H1 (cell line): ENCODE results near the gene MGAT5B. TPM values are rescaled to one million over a fixed set of nuclear protein-coding genes. Genes with fewer than 3 reads are reported as not detected.

Experiments used
- CTCF ChIA-PET: fragments of 300-600 bp; sonication (Branson Sonifier 250); formaldehyde crosslinking; loops from one replicate; lab custom pipeline; 2021; ENCODE audit not compliant: partially characterized antibody; lab: Charles Lee
- POLR2A ChIA-PET: fragments of 300-600 bp; sonication (Branson Sonifier 250); formaldehyde crosslinking; loops from one replicate; lab custom pipeline; 2021; ENCODE audit warnings: inconsistent platforms; ENCODE audit not compliant: partially characterized antibody; lab: Charles Lee
- DNase-seq, 2 experiments: peaks; one replicate each; pipeline versions ENCODE4 v3.0.0 to v3.0.0-alpha.2; 2010 to 2022; ENCODE audit warnings: low spot score in 2 of 2, low read depth in 1 of 2, mixed read lengths in 1 of 2
- FAIRE-seq: peaks from 2 replicates; lab custom pipeline; 2011; peaks lifted over from hg19 to GRCh38; lab: Jason Lieb, UNC
- H2AFZ ChIP-seq: 2 replicates; pipeline ENCODE4 v1.8.1; 2012; ENCODE audit warnings: low read length, inconsistent platforms
- H2AK5ac ChIP-seq: 2 replicates; pipeline ENCODE4 v1.6.1; 2013; ENCODE audit warnings: low read depth, low read length
- H2BK120ac ChIP-seq: replicated peaks from 2 replicates; pipeline ENCODE3; 2013; ENCODE audit warnings: low read depth, low read length, inconsistent platforms
- H2BK12ac ChIP-seq: 2 replicates; pipeline ENCODE4 v1.6.1; 2013; ENCODE audit warnings: low read depth, low read length
- H2BK15ac ChIP-seq: 2 replicates; pipeline ENCODE4 v1.6.1; 2013; ENCODE audit warnings: low read length
- H2BK20ac ChIP-seq: 2 replicates; pipeline ENCODE4 v1.6.1; 2013; ENCODE audit warnings: low read length
- H2BK5ac ChIP-seq: 2 replicates; pipeline ENCODE4 v1.6.1; 2013; ENCODE audit warnings: low read depth, low read length
- H3K14ac ChIP-seq: 2 replicates; pipeline ENCODE4 v1.6.1; 2013; ENCODE audit warnings: inconsistent platforms; ENCODE audit not compliant: insufficient read length
- H3K18ac ChIP-seq: 2 replicates; pipeline ENCODE4 v1.6.1; 2013; ENCODE audit warnings: low read length; ENCODE audit errors: extremely low read depth
- H3K23ac ChIP-seq: 2 replicates; pipeline ENCODE4 v1.6.1; 2013; ENCODE audit warnings: inconsistent platforms; ENCODE audit not compliant: insufficient read length
- H3K23me2 ChIP-seq: 2 replicates; pipeline ENCODE4 v1.6.1; 2013; ENCODE audit warnings: low read depth, low read length
- H3K27ac ChIP-seq: 2 replicates; pipeline ENCODE4 v1.6.1; 2011; ENCODE audit warnings: low read depth, low read length, inconsistent platforms
- H3K27me3 ChIP-seq, 4 experiments: replicated peaks in 1 of 4; 1 replicate in 1 of 4; 2 replicates in 3 of 4; pipeline versions ENCODE4 v1.6.1 to v1.8.1; 2011 to 2013; ENCODE audit warnings: low read length in 3 of 4, mild to moderate bottlenecking in 3 of 4, inconsistent platforms in 2 of 4, mixed read lengths in 2 of 4, moderate library complexity in 1 of 4; ENCODE audit not compliant: control insufficient read depth in 3 of 4, insufficient read depth in 3 of 4; ENCODE audit errors: extremely low read depth in 1 of 4
- H3K36me3 ChIP-seq, 4 experiments: 2 replicates each; pipeline versions ENCODE4 v1.6.1 to v1.8.1; 2011 to 2013; ENCODE audit warnings: mild to moderate bottlenecking in 4 of 4, low read length in 3 of 4, moderate library complexity in 2 of 4, control low read depth in 1 of 4, inconsistent platforms in 1 of 4; ENCODE audit not compliant: insufficient read depth in 4 of 4, control insufficient read depth in 2 of 4
- H3K4ac ChIP-seq: replicated peaks from 2 replicates; pipeline ENCODE3; 2013; ENCODE audit warnings: low read length, low read depth, mixed read lengths, inconsistent platforms; ENCODE audit not compliant: insufficient read length
- H3K4me1 ChIP-seq, 4 experiments: replicated peaks in 1 of 4; 1 replicate in 1 of 4; 2 replicates in 3 of 4; pipeline versions ENCODE4 v1.6.1 to v1.8.1; 2011 to 2013; ENCODE audit warnings: low read length in 3 of 4, inconsistent platforms in 2 of 4, mixed read lengths in 1 of 4; ENCODE audit not compliant: insufficient read depth in 4 of 4, control insufficient read depth in 3 of 4
- H3K4me2 ChIP-seq, 2 experiments: 2 replicates each; pipeline versions ENCODE4 v1.6.1 to v1.8.1; 2011 to 2013; ENCODE audit warnings: low read depth in 2 of 2, low read length in 2 of 2, control low read depth in 1 of 2, inconsistent platforms in 1 of 2, mild to moderate bottlenecking in 1 of 2; ENCODE audit not compliant: insufficient read depth in 1 of 2
- H3K4me3 ChIP-seq, 4 experiments: fragments of 200-600, 300-600 bp in 1 of 4; sonication (generic), shearing (Covaris generic), sonication (Bioruptor Twin) in 1 of 4; 2 replicates each; pipeline versions ENCODE4 v1.5.1 to v1.8.1; 2011 to 2016; ENCODE audit warnings: low read length in 4 of 4, low read depth in 3 of 4, control low read depth in 2 of 4, inconsistent platforms in 2 of 4, mild to moderate bottlenecking in 2 of 4, mixed read lengths in 1 of 4, moderate library complexity in 1 of 4; ENCODE audit not compliant: insufficient read depth in 2 of 4; ENCODE audit errors: extremely low read depth in 1 of 4
- H3K56ac ChIP-seq: replicated peaks from 2 replicates; pipeline ENCODE3; 2013; ENCODE audit warnings: low read depth, mild to moderate bottlenecking, mixed read lengths, low read length, inconsistent platforms; ENCODE audit not compliant: insufficient read length
- H3K79me1 ChIP-seq: 2 replicates; pipeline ENCODE4 v1.6.1; 2013; ENCODE audit warnings: low read depth, low read length, control low read depth
- H3K79me2 ChIP-seq, 2 experiments: 2 replicates each; pipeline versions ENCODE4 v1.6.1 to v1.8.1; 2012 to 2013; ENCODE audit warnings: low read length in 2 of 2, mild to moderate bottlenecking in 2 of 2, inconsistent platforms in 1 of 2; ENCODE audit not compliant: insufficient read depth in 2 of 2, control insufficient read depth in 1 of 2
- H3K9ac ChIP-seq, 4 experiments: replicated peaks in 1 of 4; 1 replicate in 1 of 4; 2 replicates in 3 of 4; pipeline versions ENCODE4 v1.6.1 to v1.8.1; 2011 to 2013; ENCODE audit warnings: low read depth in 3 of 4, low read length in 3 of 4, control low read depth in 2 of 4, mild to moderate bottlenecking in 2 of 4, moderate library complexity in 2 of 4, inconsistent platforms in 1 of 4; ENCODE audit errors: extremely low read depth in 1 of 4
- H3K9me3 ChIP-seq, 2 experiments: 2 replicates each; pipeline versions ENCODE4 v1.6.1 to v1.8.1; 2012 to 2013; ENCODE audit warnings: mild to moderate bottlenecking in 2 of 2, moderate library complexity in 2 of 2, control low read depth in 1 of 2, inconsistent platforms in 1 of 2, low read depth in 1 of 2, low read length in 1 of 2, mixed read lengths in 1 of 2; ENCODE audit not compliant: insufficient read depth in 2 of 2
- H4K20me1 ChIP-seq, 2 experiments: replicated peaks in 1 of 2; 2 replicates each; pipeline versions ENCODE3 to v1.8.1; 2011 to 2013; ENCODE audit warnings: inconsistent platforms in 2 of 2, low read length in 2 of 2, mild to moderate bottlenecking in 1 of 2; ENCODE audit not compliant: insufficient read depth in 2 of 2, control insufficient read depth in 1 of 2
- H4K5ac ChIP-seq: 2 replicates; pipeline ENCODE4 v1.6.1; 2013; ENCODE audit warnings: low read length, low read depth, mixed read lengths, inconsistent platforms; ENCODE audit not compliant: insufficient read length
- H4K8ac ChIP-seq: 2 replicates; pipeline ENCODE4 v1.8.0; 2013; ENCODE audit warnings: mild to moderate bottlenecking, moderate library complexity, low read length, inconsistent platforms; ENCODE audit not compliant: insufficient read depth; ENCODE audit errors: extremely low read depth
- H4K91ac ChIP-seq: replicated peaks from 2 replicates; pipeline ENCODE3; 2013; ENCODE audit warnings: low read length, mixed read lengths, inconsistent platforms; ENCODE audit not compliant: insufficient read length
- EP300 ChIP-seq, 2 experiments: IDR thresholded peaks; 1 replicate in 1 of 2; 2 replicates in 1 of 2; pipeline ENCODE4 v1.6.1; 2011 to 2012; ENCODE audit warnings: low read depth in 2 of 2, low read length in 2 of 2, mild to moderate bottlenecking in 2 of 2, borderline replicate concordance in 1 of 2, inconsistent platforms in 1 of 2, moderate library complexity in 1 of 2
- SRF ChIP-seq: IDR thresholded peaks from 2 replicates; pipeline ENCODE4 v1.6.1; 2011; ENCODE audit warnings: mild to moderate bottlenecking, low read depth, low read length, moderate library complexity
- WGBS, 2 experiments: shearing (Covaris generic) in 1 of 2; methylation state at CpG; one replicate each; pipeline versions ENCODE4 v1.1.6 to v1.1.7; 2013 to 2015; ENCODE audit warnings: low lambda C conversion rate in 2 of 2, mixed read lengths in 2 of 2, inconsistent platforms in 1 of 2, low coverage in 1 of 2, missing lambda C conversion rate in 1 of 2; ENCODE audit not compliant: insufficient replicate concordance in 2 of 2, insufficient coverage in 1 of 2, insufficient read length in 1 of 2; ENCODE audit errors: extremely low coverage in 1 of 2, missing lambda C conversion rate in 1 of 2; 5-methylcytosine and 5-hydroxymethylcytosine counted together
- polyA plus RNA-seq, 7 experiments: library from polyadenylated mRNA; depleted of rRNA in 3 of 7; stranded (reverse) in 5 of 7; unstranded in 2 of 7; fragments of >200 nt in 5 of 7; fragments of 200-250 nt in 2 of 7; gene quantifications; 1 replicate in 5 of 7; 2 replicates in 1 of 7; 4 replicates in 1 of 7; pipeline versions ENCODE4 v1.2.1 to v1.2.3, GENCODE V29; 2011 to 2013; ENCODE audit warnings: missing spikeins in 2 of 7, mixed read lengths in 2 of 7
- total RNA-seq: library from RNA; stranded (reverse); fragmentation: NEBNext Ultra II Directional; extraction: Animal tissue kit (Norgen Biotek cat#: 25700); gene quantifications from 2 replicates; pipeline ENCODE4 v1.2.1, GENCODE V29; 2021

The MGAT5B gene
- total and polyA plus RNA-seq, 2 of the 8 experiments (the other 6 are each of a cell fraction or from before 2014, with no cell fraction given): 7.9 to 8.2 TPM

GRCh38 chr17:76953946-76954345, 85.7 kb downstream of the MGAT5B start:
- no peak overlapping the region for H2AFZ ChIP-seq
- FAIRE-seq (no peak), DNase-seq (no peak)
- no peak overlapping the region for H3K4ac ChIP-seq
- TF ChIP-seq EP300 (IDR thresholded peaks at IDR 0.05; ENCODE audit: borderline replicate concordance in 1 of 2, low read depth in 2 of 2, low read length in 2 of 2) (no peak), SRF (no peak)
- TF ChIP-seq, all 59 proteins: peak for 0
- ChIA-PET POLR2A (interaction anchor here (1.4 to 3.1 kb wide), 2 partner anchors 13 to 15 kb away, joined by 9 to 11 read pairs; no protein-coding TSS in a partner anchor), CTCF (interaction anchor here (0.9 to 2.0 kb wide), 4 partner anchors 14 to 145 kb away, joined by 4 to 6 read pairs (median 5); no protein-coding TSS in a partner anchor)
- Histone ChIP-seq H2BK5ac (no peak overlapping the region), H2BK15ac (no peak overlapping the region), H3K4me2 (no peak overlapping the region), H2BK20ac (no peak overlapping the region), H3K4me1 (peaks cover 0 to 17% (median 11%) of the 10 kb centered on the region in 4 experiments; a peak in 6 of 7 replicates), H2AK5ac (no peak overlapping the region), H4K5ac (no peak overlapping the region), H4K91ac (no peak overlapping the region), H3K56ac (no peak overlapping the region), H3K9me3 (no peaks in the 10 kb centered on the region), H3K27me3 (no peaks in the 10 kb centered on the region), H4K20me1 (no peaks in the 10 kb centered on the region), H2BK12ac (no peak overlapping the region), H3K79me1 (no peaks in the 10 kb centered on the region), H3K4me3 (no peak overlapping the region), H3K14ac (no peak overlapping the region), H4K8ac (no peak overlapping the region), H3K36me3 (no peaks in the 10 kb centered on the region), H3K27ac (no peak overlapping the region), H2BK120ac (no peak overlapping the region), H3K18ac (no peak overlapping the region), H3K79me2 (no peaks in the 10 kb centered on the region), H3K9ac (no peak overlapping the region), H3K23me2 (no peaks in the 10 kb centered on the region; the same call in 1 of the 2 replicates), H3K23ac (no peak overlapping the region)
- WGBS, 2 experiments: 81% methylated on average over 2 of the region's 2 CpGs; no CpG with 5 or more reads in 1 of the 2 experiments
